ENCODE measurements around the gene LETMD1. TPM values are rescaled to one million over a fixed set of nuclear protein-coding genes. Genes with fewer than 3 reads are reported as not detected.
"Not testable (repeated sequence)": the region's sequence is repeated elsewhere in the genome, so short reads cannot be mapped to it uniquely, and the experiment has no call there.

The LETMD1 gene, protein sequence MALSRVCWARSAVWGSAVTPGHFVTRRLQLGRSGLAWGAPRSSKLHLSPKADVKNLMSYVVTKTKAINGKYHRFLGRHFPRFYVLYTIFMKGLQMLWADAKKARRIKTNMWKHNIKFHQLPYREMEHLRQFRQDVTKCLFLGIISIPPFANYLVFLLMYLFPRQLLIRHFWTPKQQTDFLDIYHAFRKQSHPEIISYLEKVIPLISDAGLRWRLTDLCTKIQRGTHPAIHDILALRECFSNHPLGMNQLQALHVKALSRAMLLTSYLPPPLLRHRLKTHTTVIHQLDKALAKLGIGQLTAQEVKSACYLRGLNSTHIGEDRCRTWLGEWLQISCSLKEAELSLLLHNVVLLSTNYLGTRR
- 17.0 TPM for total RNA-seq
- long read RNA-seq, transcript LETMD1-201 (9 exons, 2,112 nt): major isoform, 5 of 12 reads
- long read RNA-seq, partial matches to known transcripts: 0 of 12 reads
- long read RNA-seq, other reads (novel, unspliced or antisense): 4 of 12 reads

DNA sequence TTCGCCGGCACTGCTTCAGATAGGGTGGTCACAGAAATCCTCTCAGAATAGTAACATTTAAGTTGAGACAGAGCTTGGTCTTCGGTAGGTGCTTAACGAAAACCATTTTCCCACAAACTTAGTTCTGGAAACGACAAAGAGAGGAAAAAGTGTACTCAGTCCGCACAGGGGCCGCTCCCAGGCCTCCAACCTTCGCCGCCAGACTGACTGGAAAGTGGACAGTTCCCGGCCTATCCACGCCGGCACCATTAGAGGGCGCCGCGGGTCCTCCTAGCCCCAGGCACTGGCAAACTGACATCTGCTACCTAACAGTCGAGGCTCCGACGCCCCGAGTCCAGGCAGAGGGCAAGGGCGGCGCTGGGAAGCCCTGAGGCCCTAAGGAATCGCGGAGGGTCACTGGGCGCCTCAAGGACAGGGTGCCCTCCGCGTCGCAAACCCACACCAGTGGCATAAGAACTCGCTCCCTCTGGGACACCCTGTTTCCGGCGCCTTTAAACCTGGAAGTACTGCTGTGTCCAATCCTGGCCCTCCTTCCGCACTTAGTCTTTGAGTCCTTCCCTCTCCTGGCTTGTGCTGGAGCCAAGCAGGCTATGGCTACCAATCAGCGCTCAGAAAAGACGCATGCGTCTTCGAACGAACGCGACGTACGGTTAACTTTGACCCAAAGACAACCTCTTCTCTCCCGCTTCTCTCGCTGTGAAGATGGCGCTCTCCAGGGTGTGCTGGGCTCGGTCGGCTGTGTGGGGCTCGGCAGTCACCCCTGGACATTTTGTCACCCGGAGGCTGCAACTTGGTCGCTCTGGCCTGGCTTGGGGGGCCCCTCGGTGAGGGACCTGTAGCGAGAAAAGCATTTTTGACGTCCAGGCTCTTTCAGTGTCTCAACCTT is at the start of gene LETMD1:
Gene LETMD1, plus strand, starts transcription at position 673 of the 886 bp plus-strand sequence. Its CDS starts 30 bp downstream, at position 703.
- peak; percentile 94 for DNase-seq (ENCODE audit: missing footprints)
- peak; percentile 99 for ATAC-seq
- intact Hi-C loops (cut with DNase I): loop anchor here (1.0 to 10.0 kb wide), 4 partner anchors 35 to 907 kb away; partner anchors contain the start of genes ACVR1B, CSRNP2 and DAZAP2

DNA sequence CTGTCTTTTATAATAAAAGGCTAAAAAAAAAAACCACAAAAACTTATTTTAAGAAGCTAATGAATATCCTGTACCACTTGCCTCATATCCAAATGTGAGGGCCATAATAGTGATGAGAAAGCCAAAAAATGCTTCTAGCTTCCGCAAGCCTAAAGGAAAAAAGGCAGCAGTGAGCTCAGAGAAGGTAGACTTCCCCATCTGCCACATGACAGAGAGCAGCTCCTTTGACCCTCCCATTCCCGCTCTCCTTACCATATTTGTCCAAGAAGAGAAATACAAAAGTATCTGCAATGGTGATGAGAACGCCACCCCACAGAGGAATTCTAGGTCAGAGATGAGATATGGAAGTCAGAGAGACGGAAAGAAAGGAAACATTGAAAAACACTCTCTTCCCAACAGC is 49.0 kb upstream of the LETMD1 start:
- ATAC-seq: no peak
- intact Hi-C loops (cut with DNase I): no loop called here
- no peak for DNase-seq (ENCODE audit: missing footprints)

DNA sequence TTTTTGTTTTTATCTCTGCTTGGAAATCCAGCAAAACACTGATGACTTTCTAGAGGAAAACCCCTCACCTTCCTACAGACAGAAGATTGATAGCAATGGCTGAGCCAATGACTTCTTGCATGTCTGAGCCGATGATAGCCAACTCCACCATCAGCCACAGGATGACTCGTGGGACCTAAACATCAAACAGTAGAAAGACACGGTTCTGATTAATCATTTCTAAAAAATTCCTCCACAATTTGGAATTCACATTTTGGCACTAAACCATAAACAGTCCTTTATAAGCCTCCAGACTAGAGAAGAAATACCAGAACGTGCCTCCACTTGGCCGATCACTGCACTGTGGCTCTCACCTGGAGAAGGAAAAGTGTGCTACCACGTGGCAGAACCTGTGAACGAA is 47.9 kb upstream of the LETMD1 start:
- intact Hi-C loops (cut with DNase I): no loop called here

DNA sequence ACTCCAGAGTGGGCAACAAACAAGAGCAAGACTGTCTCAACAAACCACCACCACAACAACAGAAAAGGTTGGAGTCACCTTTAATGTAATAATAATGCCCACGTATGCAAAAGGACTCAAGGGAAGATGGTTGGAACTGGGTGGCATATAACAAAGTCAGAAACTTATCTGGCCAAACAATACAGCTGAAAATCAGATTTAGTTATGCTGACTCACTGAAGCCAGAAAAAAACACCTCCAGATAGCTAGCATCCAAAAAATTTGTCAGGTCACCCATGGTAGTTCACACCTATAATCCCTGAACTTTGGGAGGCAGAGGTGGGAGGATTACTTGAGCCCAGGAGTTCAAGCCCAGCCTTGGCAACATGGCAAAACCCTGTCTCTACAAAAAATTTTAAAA is 46.3 kb upstream of the LETMD1 start:
- ATAC-seq (no peak), DNase-seq (ENCODE audit: missing footprints) (no peak)
- intact Hi-C loops (cut with DNase I): no loop called here

More for the DNA sequence above, 47.9 kb upstream of the LETMD1 start:
- no peak for ATAC-seq
- DNase-seq (ENCODE audit: missing footprints): no peak

DNA sequence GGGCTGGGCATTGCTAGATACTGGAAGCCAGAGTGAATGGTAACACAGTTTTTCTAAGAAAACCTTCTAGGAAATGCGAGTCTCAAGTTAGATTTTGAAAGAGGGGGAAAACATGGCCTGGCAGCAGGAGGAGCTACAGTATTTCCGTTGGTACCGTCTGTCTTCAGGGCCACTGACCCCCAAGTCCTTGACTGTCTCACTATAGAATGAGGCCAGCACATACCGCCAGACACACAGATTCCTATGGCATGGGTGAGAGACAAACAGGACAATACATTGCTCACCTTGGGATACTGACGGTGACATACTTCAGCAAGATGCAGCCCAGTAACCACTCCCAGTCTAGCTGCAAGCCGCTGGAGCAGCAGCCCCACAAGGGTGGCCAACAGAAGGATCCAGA is 43.6 kb upstream of the LETMD1 start:
- intact Hi-C loops (cut with DNase I): no loop called here
- no peak for ATAC-seq
- no peak for DNase-seq (ENCODE audit: missing footprints)

DNA sequence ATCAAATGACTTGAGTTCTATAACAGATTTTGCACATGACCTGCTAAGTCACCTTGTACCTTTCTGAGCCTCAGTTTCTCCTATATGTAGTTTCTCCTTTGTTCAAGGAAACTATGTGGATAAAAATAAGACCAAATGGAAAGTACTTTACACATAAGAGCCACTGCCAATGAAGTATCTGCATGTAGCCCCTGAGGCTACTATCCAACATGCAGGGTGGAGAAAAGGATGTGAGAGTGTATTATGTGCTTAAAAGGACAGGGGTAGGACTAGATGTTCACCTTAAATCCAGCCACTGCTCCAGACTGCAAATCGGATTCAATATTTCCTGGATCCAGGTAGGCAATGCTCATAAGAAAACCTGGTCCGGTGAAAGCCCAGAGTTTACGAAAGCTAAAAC is 43.1 kb upstream of the LETMD1 start:
- intact Hi-C loops (cut with DNase I): no loop called here
- DNase-seq (ENCODE audit: missing footprints) (no peak), ATAC-seq (no peak)

DNA sequence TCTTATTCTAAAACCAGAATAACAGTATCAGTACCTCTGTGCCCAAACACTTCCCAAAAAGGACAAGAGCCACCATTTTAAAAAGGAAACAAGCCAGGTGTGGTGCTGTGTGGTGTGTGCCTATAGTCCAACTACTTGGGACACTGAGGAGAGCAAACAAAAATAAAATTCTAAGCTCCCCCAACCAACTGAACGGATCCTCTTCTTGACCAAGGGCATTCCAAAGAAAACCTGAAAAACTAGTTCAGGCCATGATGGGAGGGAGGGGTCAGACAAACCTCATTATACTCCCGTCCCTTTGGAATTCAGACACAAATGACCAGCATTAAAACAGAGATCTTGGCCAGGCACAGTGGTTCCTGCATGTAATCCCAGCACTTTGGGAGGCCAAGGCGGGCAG is 42.5 kb upstream of the LETMD1 start:
- DNase-seq (ENCODE audit: missing footprints): no peak
- no peak for ATAC-seq
- intact Hi-C loops (cut with DNase I): no loop called here

DNA sequence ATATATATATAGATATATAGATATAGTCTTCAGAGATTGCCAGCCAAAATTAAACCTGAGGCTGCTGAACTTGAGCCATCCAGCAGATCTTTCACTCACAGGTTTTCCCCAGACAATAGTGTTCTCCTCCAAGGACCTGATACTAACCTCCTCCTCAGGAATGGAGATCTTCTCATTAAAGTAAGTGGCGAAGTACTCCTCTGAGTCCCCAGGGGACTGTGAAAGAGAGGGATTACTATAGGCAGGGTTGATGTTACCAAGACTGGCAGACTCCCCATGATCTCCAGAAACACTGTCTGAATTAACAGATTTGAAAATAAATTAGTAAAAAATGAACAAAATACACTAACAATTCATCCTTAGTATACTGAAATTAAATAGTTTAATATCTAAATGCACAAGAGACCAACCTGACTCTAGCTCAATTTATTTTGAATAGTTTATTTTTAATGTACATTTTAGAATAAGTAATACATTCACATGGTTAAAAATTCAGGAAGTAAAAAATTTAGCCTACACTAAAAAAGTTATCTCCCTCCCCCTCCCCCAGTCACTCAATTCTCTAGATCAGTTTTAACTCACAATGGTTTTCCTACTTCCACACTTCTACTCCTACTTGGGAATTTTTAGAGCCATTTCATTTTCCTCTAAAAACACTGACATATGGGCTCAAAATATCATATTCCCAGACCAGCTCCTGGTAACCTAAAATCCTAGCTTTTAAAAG is 39.6 kb upstream of the LETMD1 start:
- no peak for ATAC-seq
- no peak for DNase-seq (ENCODE audit: missing footprints)
- intact Hi-C loops (cut with DNase I): no loop called here

DNA sequence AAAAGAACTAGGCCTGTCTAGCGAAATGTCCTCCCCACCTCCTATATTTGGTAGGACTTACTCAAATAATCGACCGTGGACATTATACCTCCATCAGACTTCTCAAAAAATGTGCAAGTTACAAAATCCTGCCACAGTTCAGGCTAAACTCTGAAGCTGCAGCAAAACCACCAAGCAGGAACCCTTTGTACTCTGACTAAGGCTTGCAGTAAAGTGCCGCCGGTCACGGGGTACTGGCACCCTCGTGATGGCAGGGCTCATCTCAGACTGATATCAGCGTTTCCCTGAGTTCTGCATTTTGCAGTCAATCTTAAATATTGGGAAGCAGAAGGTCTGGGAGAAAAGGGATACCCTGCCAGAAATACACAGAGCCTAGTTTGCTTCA is 39.1 kb upstream of the LETMD1 start:
- intact Hi-C loops (cut with DNase I): no loop called here
- ATAC-seq: peak; percentile 83
- peak; percentile 87 for DNase-seq (ENCODE audit: missing footprints)

DNA sequence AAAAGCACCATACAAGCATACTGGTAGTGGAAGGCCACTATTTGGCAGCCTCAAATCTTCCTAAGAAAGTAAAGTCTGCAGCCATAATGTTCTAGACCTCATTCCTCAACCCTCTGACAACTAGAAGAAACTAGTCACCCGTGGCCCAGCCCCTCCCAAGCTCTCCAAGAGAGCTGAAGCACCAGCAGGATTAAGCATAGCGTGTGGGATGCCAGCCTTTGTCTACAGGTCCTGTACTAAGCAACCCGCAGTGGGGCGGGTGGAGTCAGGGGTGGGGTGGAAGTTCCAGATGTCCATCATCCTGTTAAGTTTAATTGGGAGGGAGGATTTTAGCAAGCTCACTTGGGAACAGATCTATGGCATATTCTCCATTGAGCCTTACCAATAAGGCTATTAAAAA is 36.2 kb upstream of the LETMD1 start:
- DNase-seq (ENCODE audit: missing footprints) (no peak), ATAC-seq (no peak)
- intact Hi-C loops (cut with DNase I): no loop called here

DNA sequence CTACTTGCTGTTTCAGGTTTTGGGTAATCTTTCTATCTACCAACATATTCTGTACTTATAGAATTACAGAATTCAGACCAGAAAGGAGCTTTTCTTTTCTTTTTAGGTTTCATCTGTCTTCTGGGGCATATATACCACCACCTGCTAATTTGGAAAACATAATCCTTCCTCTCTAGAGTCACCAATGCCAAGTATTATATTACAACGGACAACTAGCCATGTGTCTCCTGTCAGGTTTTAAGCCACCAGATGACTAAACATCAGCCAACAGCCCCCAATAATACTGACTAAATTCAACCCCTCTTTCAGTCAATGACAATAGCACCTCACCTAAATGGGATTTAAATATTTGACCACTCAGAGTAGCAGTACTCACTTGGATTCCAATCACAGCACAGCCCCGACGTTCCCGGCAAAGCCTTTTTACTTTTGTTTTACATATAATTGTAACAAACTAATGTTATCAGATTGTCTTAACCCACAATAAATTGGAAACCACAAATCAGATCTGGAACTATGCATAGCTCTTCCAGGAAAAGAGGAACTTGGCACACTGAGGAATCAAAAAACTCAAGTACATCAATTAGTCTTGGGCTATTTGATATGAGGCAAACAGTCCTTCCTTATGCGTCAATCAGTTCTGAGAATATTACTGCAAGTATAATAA is 35.4 kb upstream of the LETMD1 start:
- DNase-seq (ENCODE audit: missing footprints) (no peak), ATAC-seq (no peak)
- intact Hi-C loops (cut with DNase I): no loop called here

DNA sequence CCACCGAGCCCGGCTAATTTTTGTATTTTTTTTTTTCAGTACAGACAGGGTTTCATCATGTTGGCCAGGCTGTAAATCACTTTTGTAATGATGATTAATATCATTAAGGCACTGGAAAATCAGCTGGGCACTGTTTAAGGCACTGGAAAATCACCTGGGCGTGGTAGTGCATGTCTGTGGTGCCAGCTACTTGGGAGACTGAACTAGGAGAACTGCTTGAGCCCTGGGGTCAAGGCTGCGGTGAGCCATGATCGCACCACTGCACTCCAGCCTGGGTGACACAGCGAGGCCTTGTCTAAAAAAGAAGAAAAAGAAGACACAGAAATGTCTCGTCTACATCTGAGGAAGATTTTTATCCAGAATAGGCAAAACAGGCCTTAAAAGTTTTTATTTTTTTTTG is 34.7 kb upstream of the LETMD1 start:
- intact Hi-C loops (cut with DNase I): no loop called here
- DNase-seq (ENCODE audit: missing footprints) (no peak), ATAC-seq (no peak)

DNA sequence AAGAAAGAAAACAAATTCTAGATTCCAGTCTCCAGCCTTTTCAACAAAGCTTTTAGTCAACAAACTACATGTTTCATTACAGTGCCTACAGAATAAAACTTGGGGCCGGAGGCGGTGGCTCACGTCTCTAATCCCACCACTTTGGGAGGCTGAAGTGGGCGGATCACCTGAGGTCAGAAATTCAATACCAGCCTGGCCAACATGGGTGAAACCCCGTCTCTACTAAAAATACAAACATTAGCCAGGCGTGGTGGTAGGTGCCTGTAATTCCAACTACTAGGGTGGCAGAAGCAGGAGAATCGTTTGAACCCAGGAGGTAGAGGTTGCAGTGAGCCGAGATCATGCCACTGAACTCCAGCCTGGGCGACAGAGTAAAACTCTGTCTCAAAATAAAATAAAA is 33.7 kb upstream of the LETMD1 start:
- ATAC-seq; DNase-seq (ENCODE audit: missing footprints); intact Hi-C loops (cut with DNase I): not testable (repeated sequence)

DNA sequence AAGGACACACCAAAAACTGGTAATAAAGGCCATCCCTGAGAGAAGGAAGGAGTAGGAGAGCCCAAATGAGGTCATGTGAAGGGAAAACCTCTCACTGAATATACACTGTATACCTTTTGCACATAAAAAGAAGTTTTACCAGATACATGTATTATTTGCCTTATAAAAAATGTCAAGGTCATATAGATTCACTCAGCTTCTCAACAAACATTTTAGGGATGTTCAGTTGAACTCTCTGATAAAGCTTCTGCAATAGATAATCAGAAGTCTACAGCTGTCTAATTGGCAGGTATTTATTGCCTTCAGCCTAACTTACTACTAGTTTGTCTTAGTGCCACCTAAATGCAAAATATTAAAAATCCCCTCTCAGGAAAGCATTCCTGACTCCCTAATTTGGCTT is 30.7 kb upstream of the LETMD1 start:
- ATAC-seq: no peak
- no peak for DNase-seq (ENCODE audit: missing footprints)
- intact Hi-C loops (cut with DNase I): no loop called here

DNA sequence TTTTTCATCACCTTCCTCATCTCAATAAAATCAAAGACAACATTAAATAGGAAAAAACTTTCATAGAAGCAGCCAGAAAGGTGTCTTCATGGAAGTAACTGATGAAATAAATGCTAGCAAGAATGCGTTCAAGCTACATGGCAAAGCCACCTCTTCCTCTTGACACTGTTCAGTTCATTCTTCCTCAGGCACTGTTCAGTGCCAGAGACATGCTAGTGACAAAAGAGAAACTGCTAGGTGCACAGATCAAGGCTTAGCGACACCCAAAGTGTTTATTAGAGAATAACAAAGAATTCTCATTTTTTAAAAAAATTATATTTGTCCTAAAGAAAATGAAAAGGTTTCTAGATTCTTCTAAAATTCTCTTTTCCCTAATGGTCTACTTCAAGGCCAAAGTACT is 29.2 kb upstream of the LETMD1 start:
- no peak for ATAC-seq
- no peak for DNase-seq (ENCODE audit: missing footprints)
- intact Hi-C loops (cut with DNase I): no loop called here

DNA sequence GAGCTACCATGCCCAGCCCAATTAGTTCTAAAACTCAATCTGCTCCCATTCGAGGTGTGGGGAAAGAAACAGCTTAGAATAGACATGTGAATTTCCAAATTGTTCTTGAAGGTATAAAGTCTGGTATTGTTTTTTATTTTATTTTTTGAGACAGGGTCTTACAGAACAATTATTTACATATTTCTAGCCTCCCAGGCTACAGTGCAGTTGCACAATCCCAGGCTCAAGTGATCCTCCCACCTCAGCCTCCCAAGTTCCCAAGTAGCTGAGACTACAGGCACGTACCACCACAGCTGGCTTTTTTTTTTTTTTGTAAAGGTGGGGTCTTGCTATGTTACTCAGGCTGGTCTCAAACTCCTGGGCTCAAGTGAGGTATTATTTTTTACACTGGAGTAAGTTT is 28.2 kb upstream of the LETMD1 start:
- DNase-seq (ENCODE audit: missing footprints) (no peak), ATAC-seq (no peak)
- intact Hi-C loops (cut with DNase I): no loop called here

DNA sequence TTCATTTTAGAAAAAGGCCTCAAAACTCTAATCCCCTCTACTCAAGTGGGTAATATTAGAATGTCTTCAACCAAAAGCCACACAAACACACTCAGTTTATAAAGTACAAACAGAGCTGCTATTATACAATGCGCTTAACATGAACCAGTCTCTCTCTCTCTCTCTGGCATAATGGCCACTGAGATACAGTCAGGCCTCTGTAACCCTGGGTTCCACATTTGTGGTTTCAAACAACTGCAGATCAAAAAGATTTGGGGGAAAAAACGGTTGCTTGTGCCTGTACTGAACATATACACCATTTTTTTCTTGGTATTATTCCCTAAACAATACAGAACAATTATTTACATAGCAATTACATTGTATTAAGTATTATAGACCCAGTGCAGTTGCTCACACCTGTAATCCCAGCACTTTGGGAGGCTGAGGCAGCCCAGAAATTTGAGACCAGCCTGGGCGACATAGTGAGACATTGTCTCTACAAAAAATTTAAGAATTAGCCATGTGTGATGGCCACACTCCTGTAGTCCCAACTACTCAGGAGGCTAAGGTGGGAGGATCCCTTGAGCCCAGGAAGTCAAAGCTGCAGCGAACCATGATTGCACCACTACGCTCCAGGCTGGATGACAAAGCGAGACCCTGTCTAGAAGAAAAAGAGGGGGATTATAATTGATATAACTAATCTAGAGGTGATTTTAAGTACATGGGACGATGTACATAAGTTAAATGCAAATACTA is 27.5 kb upstream of the LETMD1 start:
- intact Hi-C loops (cut with DNase I): no loop called here
- ATAC-seq (no peak), DNase-seq (ENCODE audit: missing footprints) (no peak)

DNA sequence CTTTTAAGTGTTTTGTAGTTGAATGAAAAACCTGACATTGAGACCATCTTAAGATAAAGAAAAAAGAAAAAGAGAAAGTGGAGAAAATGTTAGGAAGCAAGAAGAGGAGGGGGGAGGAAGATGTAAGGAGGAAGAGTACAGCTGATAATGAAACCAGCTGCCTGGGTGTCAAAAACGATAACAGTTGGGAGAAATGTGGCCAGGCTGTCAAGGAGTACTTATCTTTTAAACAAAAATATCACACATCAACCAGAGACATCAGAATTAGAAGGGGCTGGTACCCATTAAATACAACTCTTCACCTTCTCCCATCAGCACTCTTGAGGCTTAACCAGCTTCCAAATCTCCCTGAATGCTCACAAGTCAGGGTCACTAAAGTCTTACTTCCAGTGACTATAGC is 26.4 kb upstream of the LETMD1 start:
- DNase-seq (ENCODE audit: missing footprints): no peak

More for the DNA sequence above, 26.4 kb upstream of the LETMD1 start:
- intact Hi-C loops (cut with DNase I): no loop called here
- no peak for ATAC-seq
